RWPE1 (cell line): ENCODE data around the gene TEX14.

Experiments
- CTCF ChIA-PET: fragments of 350-600 bp; sonication (Branson Sonifier 250); formaldehyde crosslinking; extraction: SDS; loops from one replicate; lab custom pipeline; 2021; lab: Yijun Ruan, JAX
- POLR2A ChIA-PET: fragments of 400-600 bp; formaldehyde crosslinking; extraction: SDS; loops from one replicate; lab custom pipeline; 2020; ENCODE audit warnings: antibody characterized with exemption; ENCODE audit not compliant: low non-redundant PET; lab: Yijun Ruan, JAX
- DNase-seq: peaks from one replicate; pipeline ENCODE4 v3.0.0; 2012; ENCODE audit warnings: low spot score
- H3K27ac ChIP-seq: fragments of 450-650 bp; 2 replicates; pipeline ENCODE4 v1.5.1; 2017
- TF ChIP-seq, protein P1 (sequence below): fragments of 450-650 bp; conservative IDR thresholded peaks from 2 replicates; pipeline ENCODE4 v1.5.1; 2017; ENCODE audit warnings: low read depth, mild to moderate bottlenecking

Gene TEX14

DNA sequence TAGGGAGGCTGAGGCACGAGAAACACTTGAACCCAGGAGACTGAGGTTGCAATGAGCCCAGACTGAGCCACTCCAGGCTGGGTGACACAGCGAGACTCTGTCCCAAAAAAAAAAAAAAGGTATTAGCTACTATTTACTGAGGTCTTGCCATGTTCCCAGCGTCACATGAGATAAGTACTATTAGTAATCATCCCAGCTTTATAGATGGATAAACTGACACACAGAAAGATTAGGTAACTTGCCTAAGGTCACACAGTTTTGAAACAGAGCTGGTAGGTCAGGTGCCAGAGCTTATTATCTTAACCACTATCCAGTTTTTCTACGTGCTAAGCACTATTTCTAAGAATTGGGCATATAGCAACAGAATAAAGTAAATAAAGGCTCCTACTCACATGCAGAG lies 51.6 kb downstream of the TEX14 start:
- TF ChIP-seq, protein P1, sequence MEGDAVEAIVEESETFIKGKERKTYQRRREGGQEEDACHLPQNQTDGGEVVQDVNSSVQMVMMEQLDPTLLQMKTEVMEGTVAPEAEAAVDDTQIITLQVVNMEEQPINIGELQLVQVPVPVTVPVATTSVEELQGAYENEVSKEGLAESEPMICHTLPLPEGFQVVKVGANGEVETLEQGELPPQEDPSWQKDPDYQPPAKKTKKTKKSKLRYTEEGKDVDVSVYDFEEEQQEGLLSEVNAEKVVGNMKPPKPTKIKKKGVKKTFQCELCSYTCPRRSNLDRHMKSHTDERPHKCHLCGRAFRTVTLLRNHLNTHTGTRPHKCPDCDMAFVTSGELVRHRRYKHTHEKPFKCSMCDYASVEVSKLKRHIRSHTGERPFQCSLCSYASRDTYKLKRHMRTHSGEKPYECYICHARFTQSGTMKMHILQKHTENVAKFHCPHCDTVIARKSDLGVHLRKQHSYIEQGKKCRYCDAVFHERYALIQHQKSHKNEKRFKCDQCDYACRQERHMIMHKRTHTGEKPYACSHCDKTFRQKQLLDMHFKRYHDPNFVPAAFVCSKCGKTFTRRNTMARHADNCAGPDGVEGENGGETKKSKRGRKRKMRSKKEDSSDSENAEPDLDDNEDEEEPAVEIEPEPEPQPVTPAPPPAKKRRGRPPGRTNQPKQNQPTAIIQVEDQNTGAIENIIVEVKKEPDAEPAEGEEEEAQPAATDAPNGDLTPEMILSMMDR: no peak
- ChIA-PET CTCF (interaction anchor here (0.6 kb wide), 1 partner anchor 367 kb away, joined by 3 read pairs; no protein-coding TSS in a partner anchor), POLR2A (no interaction called here)
- no peak for DNase-seq
- H3K27ac ChIP-seq: no peak overlapping the region

DNA sequence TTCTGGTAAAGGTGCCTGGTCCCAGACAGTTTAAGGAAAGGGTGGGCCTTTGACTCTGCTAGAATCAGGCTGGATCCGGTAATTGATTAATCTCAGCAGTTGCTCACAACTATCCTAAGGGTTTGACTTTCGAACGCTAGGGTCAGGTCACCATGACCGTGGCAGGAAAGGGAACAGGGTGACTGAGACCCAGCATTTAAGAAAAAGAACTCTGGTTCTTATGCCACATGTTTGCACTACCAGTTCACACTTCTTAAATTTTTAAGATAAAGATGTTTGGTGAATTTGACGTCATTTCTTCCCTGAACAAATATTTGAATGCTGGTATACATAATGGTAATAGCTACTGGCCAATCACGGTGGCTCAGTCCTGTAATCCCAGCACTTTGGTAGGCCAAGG lies 52.2 kb downstream of the TEX14 start:
- TF ChIP-seq, protein P1: no peak
- CTCF ChIA-PET: no interaction called here
- POLR2A ChIA-PET: no interaction called here
- no peak overlapping the region for H3K27ac ChIP-seq
- DNase-seq: no peak

DNA sequence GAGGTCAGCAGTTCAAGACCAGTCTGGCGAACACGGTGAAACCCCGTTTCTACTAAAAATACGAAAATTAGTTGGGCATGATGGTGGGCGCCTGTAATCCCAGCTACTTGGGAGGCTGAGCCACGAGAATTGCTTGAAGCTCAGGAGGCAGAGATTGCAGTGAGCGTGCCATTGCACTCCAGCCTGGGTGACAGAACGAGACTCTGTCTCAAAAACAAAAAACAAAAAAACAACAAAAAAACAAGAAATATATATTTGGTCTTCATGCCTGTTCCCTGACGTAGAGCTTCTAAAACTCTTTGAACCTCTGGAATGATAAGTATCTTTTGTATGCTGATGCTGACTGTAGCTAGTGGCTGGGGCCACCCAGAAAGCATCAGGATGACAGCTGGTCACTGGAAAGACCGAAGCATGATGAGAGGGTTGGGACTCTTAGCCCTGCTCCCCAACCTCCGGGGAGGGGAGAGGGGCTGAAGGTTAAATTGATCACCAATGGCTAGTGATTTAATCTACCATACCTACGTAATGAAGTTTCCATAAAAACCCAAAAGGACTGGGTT lies 54.8 kb downstream of the TEX14 start:
- ChIA-PET POLR2A (no interaction called here), CTCF (no interaction called here)
- TF ChIP-seq, protein P1: no peak
- no peak overlapping the region for H3K27ac ChIP-seq
- DNase-seq: no peak

DNA sequence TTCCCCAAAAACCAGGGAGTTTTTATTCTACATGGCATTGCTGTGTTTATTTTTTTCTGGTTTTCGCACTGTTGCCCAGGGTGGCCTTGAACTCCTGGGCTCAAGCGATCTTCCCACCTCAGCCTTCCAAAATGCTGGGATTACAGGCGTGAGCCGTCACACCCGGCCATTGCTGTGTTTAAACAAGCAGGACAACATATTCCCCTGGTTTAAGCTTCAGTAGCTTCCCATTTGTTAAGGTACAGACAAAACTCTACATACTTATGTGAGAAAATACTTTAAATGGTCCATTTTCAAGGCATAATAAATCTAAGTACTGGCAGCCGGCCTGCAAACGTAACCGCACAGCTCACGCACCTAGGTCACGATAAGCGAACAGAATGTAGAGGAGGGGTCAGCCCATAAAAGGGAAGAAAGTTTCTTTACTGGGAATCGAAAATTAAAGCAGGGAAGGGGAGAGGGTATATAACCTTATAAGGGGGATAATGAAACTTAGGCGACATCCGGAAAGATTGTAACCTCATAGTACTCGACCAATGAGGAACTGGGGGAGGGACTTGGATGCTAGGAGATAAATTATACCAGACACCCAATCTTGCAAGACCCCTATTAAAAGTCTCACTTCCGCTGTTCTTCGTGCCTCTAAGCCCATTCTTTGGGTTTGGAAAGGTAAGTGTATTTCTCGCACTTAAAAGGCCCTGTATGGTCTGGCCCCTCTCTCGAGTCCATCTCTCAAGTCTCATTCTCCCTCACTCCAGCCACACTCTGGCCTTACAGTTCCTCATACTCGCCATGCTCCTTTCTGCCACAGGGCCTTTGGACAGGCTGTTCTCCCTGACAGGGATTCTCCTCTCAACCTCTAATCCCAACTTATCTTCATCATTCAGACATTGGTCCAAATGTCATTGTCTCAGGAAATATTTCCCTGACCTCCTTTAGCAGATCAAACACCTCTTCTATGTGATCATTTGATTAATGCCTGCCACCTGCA lies 59.2 kb downstream of the TEX14 start:
- TF ChIP-seq, protein P1: no peak
- ChIA-PET CTCF (interaction anchor here (0.5 to 1.2 kb wide), 6 partner anchors 27 to 118 kb away, joined by 3 to 11 read pairs (median 3); no protein-coding TSS in a partner anchor), POLR2A (interaction anchor here (0.6 to 1.5 kb wide), 3 partner anchors 11 to 80 kb away, joined by 3 to 7 read pairs (median 3); partner anchors contain the start of gene RAD51C)
- peak overlapping the region; percentile 73 for H3K27ac ChIP-seq
- DNase-seq: no peak

DNA sequence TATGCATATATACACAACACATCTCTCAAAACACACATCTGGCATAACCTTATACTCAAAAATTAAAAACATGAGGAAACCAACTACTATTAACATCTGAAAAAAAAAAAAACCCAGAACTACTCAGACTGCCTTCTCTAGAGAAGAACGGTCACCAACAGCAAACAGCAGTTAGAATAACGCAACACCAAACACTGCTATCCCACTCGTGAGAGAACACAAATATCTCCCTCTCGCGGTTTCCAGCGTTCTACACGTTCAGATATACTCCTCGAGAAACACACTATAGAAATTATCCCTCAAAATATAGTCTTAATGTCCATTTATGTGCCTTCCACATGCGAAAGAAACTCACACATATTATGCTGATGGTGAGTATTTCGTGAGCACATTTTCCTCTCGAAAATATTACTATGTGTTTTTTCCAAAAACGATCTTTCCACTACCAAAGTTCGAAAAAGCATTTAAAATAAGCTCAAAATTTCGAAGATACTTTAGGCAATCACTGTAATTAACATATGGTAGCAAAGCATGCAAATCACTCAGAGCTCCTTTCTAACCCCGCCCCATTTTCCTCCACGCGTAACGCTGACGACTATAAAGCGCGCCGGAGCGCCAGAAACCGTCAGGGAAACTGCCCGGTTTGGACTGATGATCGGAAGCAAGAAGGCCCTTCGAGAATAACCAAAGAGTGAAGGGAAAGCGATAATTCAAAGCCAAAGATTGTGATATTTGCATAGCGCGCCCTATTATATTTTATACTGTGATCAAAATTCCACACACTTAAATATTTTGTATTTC lies 60.1 kb downstream of the TEX14 start:
- CTCF ChIA-PET: interaction anchor here (0.5 to 1.2 kb wide), 6 partner anchors 26 to 119 kb away, joined by 3 to 11 read pairs (median 3); no protein-coding TSS in a partner anchor
- POLR2A ChIA-PET: interaction anchor here (0.7 to 1.5 kb wide), 3 partner anchors 11 to 61 kb away, joined by 3 to 7 read pairs (median 5); partner anchors contain the start of gene RAD51C
- H3K27ac ChIP-seq: peak overlapping the region; percentile 75
- TF ChIP-seq, protein P1: 0 out of 2 replicates have a peak, but pooled peaks have one; percentile 14
- peak; percentile 82 for DNase-seq
